GM23338 (cell line): ENCODE data around the gene LETMD1.

Experiments
- EZH2 ChIP-seq: fragments of 200-600 bp; sonication (generic); IDR thresholded peaks from one replicate; pipeline ENCODE4 v1.8.0; 2017; ENCODE audit warnings: antibody characterized with exemption, mild to moderate bottlenecking, low read depth; ENCODE audit not compliant: unreplicated experiment
- POLR2AphosphoS5 ChIP-seq: IDR thresholded peaks from 2 replicates; pipeline ENCODE4 v1.6.1; 2016; ENCODE audit warnings: antibody characterized with exemption, low read depth
- STAT1 ChIP-seq: IDR thresholded peaks from one replicate; pipeline ENCODE4 v1.6.1; 2016; ENCODE audit warnings: antibody characterized with exemption; ENCODE audit not compliant: unreplicated experiment
- TF ChIP-seq, protein P1 (sequence below), 2 experiments: fragments of 200-600 bp in 1 of 2; sonication (generic) in 1 of 2; conservative IDR thresholded peaks; 2 replicates each; pipeline versions ENCODE4 v1.5.1 to v1.6.1; 2016 to 2017; ENCODE audit warnings: antibody characterized with exemption in 2 of 2, low read depth in 2 of 2, mild to moderate bottlenecking in 2 of 2, moderate library complexity in 1 of 2

DNA sequence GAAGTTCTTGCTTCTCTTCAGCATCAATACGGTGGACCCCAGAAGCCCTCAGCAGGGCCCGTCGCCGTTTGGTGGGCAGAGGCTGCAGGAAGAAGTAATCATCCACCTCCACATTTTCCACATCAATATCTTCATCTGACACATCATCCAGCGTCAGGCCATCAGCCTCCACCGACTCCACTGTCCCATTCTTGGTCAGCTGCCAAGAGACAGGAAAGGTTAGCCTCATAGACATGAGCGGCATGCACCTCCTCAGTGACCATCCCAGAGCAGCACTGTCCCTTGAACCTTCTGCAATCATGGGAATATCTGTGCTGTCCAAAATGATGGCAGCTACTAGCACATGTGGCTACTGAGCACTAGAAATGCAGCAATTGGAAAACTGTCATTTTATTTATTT, 19.6 kb downstream of the LETMD1 start:
- TF ChIP-seq, protein P1, sequence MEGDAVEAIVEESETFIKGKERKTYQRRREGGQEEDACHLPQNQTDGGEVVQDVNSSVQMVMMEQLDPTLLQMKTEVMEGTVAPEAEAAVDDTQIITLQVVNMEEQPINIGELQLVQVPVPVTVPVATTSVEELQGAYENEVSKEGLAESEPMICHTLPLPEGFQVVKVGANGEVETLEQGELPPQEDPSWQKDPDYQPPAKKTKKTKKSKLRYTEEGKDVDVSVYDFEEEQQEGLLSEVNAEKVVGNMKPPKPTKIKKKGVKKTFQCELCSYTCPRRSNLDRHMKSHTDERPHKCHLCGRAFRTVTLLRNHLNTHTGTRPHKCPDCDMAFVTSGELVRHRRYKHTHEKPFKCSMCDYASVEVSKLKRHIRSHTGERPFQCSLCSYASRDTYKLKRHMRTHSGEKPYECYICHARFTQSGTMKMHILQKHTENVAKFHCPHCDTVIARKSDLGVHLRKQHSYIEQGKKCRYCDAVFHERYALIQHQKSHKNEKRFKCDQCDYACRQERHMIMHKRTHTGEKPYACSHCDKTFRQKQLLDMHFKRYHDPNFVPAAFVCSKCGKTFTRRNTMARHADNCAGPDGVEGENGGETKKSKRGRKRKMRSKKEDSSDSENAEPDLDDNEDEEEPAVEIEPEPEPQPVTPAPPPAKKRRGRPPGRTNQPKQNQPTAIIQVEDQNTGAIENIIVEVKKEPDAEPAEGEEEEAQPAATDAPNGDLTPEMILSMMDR (conservative IDR thresholded peaks at IDR 0.05; ENCODE audit: low read depth in 2 of 2), result no peak
- no peak for TF ChIP-seq EZH2
- TF ChIP-seq POLR2AphosphoS5, result no peak
- no peak for TF ChIP-seq STAT1
